HEK293 (cell line): Measurements from ENCODE around the gene GLB1L.

Source experiments
- FEZF1 ChIP-seq: fragments of 450-650 bp; formaldehyde crosslinking; IDR thresholded peaks from 2 replicates; pipeline ENCODE4 v1.5.1; 2016; ENCODE audit warnings: missing biosample characterization, missing genetic modification characterization
- KLF9 ChIP-seq: fragments of 450-650 bp; formaldehyde crosslinking; IDR thresholded peaks from 2 replicates; pipeline ENCODE4 v1.5.1; 2016; ENCODE audit warnings: missing biosample characterization, missing genetic modification characterization, low read depth
- SP2 ChIP-seq: fragments of 450-650 bp; formaldehyde crosslinking; IDR thresholded peaks from 2 replicates; pipeline ENCODE4 v1.5.1; 2016; ENCODE audit warnings: missing biosample characterization, missing genetic modification characterization
- SP7 ChIP-seq: fragments of 450-650 bp; formaldehyde crosslinking; IDR thresholded peaks from 2 replicates; pipeline ENCODE4 v1.5.1; 2016; ENCODE audit warnings: missing biosample characterization, missing genetic modification characterization
- ZBTB17 ChIP-seq: fragments of 450-650 bp; formaldehyde crosslinking; IDR thresholded peaks from 2 replicates; pipeline ENCODE4 v1.5.1; 2016; ENCODE audit warnings: missing biosample characterization, missing genetic modification characterization
- ZIC2 ChIP-seq: fragments of 450-650 bp; formaldehyde crosslinking; IDR thresholded peaks from 2 replicates; pipeline ENCODE4 v1.5.1; 2016; ENCODE audit warnings: missing biosample characterization, missing genetic modification characterization
- ZNF501 ChIP-seq: fragments of 450-650 bp; formaldehyde crosslinking; IDR thresholded peaks from 2 replicates; pipeline ENCODE4 v1.5.1; 2016; ENCODE audit warnings: missing biosample characterization, missing genetic modification characterization
- ZNF529 ChIP-seq: fragments of 450-650 bp; formaldehyde crosslinking; IDR thresholded peaks from 2 replicates; pipeline ENCODE4 v1.5.1; 2017; ENCODE audit warnings: missing genetic modification characterization, missing biosample characterization; ENCODE audit not compliant: insufficient replicate concordance
- ZNF560 ChIP-seq: fragments of 450-650 bp; formaldehyde crosslinking; IDR thresholded peaks from 2 replicates; pipeline ENCODE4 v1.5.1; 2017; ENCODE audit warnings: missing biosample characterization, missing genetic modification characterization, borderline replicate concordance
- ZNF561 ChIP-seq: fragments of 450-650 bp; IDR thresholded peaks from 2 replicates; pipeline ENCODE4 v1.5.1; 2018; ENCODE audit warnings: missing biosample characterization, missing genetic modification characterization, borderline replicate concordance
- TF ChIP-seq, protein P1 (sequence below): sonication (generic); formaldehyde crosslinking; IDR thresholded peaks from 2 replicates; pipeline ENCODE4 v1.8.1; 2022; ENCODE audit warnings: mild to moderate bottlenecking, moderate library complexity, missing genetic modification reagents
- TF ChIP-seq, protein P2 (sequence below): fragments of 450-650 bp; formaldehyde crosslinking; IDR thresholded peaks from 2 replicates; pipeline ENCODE4 v1.5.1; 2016; ENCODE audit warnings: missing biosample characterization, missing genetic modification characterization
- TF ChIP-seq, protein P3 (sequence below): fragments of 450-650 bp; formaldehyde crosslinking; IDR thresholded peaks from 2 replicates; pipeline ENCODE4 v1.5.1; 2016; ENCODE audit warnings: missing biosample characterization, missing genetic modification characterization
- TF ChIP-seq, protein P4 (sequence below): fragments of 450-650 bp; formaldehyde crosslinking; IDR thresholded peaks from 2 replicates; pipeline ENCODE4 v1.5.1; 2017; ENCODE audit warnings: missing biosample characterization, mild to moderate bottlenecking, missing genetic modification characterization, moderate library complexity
- TF ChIP-seq, protein P5 (sequence below): fragments of 450-650 bp; formaldehyde crosslinking; IDR thresholded peaks from 2 replicates; pipeline ENCODE4 v1.5.1; 2016; ENCODE audit warnings: missing biosample characterization, missing genetic modification characterization
- TF ChIP-seq, protein P6 (sequence below): fragments of 450-650 bp; formaldehyde crosslinking; IDR thresholded peaks from 2 replicates; pipeline ENCODE4 v1.5.1; 2016; ENCODE audit warnings: missing biosample characterization, missing genetic modification characterization

The GLB1L gene

DNA sequence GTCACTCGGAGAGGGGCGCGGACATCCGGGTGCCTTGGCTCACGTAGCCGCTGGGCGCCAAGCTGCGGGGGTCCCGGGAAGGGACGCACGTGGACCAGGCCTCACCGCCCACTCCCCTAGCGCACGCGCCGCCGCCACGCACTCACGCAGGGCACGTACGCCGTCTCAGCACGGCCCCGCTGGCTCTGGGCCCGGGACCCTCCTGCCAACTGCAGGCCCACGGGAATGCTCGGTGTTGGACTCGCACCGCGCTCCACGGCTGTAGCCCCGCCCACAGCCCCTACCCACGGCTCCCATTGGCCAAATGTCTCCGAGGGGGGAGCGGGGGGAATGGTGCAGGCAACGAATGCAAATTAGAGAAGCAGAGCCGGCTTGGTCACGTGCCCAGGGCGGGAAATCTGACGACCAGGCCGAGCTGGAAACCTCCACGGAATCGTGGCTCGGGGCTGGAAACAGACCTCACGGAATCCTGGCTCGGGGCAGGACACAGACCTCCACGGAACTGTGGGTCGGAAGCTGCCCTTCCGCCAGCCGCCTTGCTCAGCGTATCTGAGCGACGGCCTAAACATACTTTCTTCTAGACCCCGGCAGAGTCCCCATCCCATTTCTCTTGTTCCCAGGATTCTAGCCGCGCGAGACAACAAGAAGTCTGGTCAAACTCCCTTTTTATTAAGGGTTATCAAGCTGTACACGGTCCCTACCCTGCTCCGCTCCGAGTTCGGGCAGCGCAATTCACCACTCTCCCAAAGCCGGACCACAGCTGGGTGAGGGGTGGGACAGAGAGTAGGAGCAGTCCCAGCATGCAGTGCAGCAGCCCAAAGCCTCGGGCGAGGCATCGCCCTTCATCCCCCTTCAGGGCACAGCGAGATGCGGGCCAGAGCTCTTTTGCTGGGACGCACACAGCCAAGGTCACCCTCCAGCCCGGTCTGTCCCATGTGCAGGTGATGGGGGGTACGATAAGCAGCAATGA lies 26.2 kb downstream of the GLB1L start, which contains the start of gene ABCB6 (continued):
- TF ChIP-seq, protein P1, sequence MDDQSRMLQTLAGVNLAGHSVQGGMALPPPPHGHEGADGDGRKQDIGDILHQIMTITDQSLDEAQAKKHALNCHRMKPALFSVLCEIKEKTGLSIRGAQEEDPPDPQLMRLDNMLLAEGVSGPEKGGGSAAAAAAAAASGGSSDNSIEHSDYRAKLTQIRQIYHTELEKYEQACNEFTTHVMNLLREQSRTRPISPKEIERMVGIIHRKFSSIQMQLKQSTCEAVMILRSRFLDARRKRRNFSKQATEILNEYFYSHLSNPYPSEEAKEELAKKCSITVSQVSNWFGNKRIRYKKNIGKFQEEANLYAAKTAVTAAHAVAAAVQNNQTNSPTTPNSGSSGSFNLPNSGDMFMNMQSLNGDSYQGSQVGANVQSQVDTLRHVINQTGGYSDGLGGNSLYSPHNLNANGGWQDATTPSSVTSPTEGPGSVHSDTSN (CRISPR knock-in tag) = peak; percentile 70; the same call in 1 of the 2 replicates
- TF ChIP-seq ZNF501 (peak; percentile 74; the same call in 1 of the 2 replicates), ZNF529 (tag by site-specific recombination) (no peak), SP2 (tag by site-specific recombination) (peak; percentile 68), FEZF1 (tag by site-specific recombination) (no peak), ZNF561 (tag by site-specific recombination) (0 out of 2 replicates have a peak, but pooled peaks have one; percentile 50), KLF9 (tag by site-specific recombination) (peak; percentile 52; the same call in 1 of the 2 replicates), ZNF560 (no peak), ZIC2 (tag by site-specific recombination) (peak; percentile 53), ZBTB17 (peak; percentile 39), SP7 (tag by site-specific recombination) (0 out of 2 replicates have a peak, but pooled peaks have one; percentile 11)
- TF ChIP-seq, protein P2, sequence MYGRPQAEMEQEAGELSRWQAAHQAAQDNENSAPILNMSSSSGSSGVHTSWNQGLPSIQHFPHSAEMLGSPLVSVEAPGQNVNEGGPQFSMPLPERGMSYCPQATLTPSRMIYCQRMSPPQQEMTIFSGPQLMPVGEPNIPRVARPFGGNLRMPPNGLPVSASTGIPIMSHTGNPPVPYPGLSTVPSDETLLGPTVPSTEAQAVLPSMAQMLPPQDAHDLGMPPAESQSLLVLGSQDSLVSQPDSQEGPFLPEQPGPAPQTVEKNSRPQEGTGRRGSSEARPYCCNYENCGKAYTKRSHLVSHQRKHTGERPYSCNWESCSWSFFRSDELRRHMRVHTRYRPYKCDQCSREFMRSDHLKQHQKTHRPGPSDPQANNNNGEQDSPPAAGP (tag by site-specific recombination) = 0 out of 2 replicates have a peak, but pooled peaks have one; percentile 29
- TF ChIP-seq, protein P3, sequence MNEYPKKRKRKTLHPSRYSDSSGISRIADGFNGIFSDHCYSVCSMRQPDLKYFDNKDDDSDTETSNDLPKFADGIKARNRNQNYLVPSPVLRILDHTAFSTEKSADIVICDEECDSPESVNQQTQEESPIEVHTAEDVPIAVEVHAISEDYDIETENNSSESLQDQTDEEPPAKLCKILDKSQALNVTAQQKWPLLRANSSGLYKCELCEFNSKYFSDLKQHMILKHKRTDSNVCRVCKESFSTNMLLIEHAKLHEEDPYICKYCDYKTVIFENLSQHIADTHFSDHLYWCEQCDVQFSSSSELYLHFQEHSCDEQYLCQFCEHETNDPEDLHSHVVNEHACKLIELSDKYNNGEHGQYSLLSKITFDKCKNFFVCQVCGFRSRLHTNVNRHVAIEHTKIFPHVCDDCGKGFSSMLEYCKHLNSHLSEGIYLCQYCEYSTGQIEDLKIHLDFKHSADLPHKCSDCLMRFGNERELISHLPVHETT (tag by site-specific recombination) = no peak
- TF ChIP-seq, protein P4, sequence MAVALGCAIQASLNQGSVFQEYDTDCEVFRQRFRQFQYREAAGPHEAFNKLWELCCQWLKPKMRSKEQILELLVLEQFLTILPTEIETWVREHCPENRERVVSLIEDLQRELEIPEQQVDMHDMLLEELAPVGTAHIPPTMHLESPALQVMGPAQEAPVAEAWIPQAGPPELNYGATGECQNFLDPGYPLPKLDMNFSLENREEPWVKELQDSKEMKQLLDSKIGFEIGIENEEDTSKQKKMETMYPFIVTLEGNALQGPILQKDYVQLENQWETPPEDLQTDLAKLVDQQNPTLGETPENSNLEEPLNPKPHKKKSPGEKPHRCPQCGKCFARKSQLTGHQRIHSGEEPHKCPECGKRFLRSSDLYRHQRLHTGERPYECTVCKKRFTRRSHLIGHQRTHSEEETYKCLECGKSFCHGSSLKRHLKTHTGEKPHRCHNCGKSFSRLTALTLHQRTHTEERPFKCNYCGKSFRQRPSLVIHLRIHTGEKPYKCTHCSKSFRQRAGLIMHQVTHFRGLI = no peak
- TF ChIP-seq, protein P5, sequence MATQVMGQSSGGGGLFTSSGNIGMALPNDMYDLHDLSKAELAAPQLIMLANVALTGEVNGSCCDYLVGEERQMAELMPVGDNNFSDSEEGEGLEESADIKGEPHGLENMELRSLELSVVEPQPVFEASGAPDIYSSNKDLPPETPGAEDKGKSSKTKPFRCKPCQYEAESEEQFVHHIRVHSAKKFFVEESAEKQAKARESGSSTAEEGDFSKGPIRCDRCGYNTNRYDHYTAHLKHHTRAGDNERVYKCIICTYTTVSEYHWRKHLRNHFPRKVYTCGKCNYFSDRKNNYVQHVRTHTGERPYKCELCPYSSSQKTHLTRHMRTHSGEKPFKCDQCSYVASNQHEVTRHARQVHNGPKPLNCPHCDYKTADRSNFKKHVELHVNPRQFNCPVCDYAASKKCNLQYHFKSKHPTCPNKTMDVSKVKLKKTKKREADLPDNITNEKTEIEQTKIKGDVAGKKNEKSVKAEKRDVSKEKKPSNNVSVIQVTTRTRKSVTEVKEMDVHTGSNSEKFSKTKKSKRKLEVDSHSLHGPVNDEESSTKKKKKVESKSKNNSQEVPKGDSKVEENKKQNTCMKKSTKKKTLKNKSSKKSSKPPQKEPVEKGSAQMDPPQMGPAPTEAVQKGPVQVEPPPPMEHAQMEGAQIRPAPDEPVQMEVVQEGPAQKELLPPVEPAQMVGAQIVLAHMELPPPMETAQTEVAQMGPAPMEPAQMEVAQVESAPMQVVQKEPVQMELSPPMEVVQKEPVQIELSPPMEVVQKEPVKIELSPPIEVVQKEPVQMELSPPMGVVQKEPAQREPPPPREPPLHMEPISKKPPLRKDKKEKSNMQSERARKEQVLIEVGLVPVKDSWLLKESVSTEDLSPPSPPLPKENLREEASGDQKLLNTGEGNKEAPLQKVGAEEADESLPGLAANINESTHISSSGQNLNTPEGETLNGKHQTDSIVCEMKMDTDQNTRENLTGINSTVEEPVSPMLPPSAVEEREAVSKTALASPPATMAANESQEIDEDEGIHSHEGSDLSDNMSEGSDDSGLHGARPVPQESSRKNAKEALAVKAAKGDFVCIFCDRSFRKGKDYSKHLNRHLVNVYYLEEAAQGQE (tag by site-specific recombination) = peak; percentile 10
- TF ChIP-seq, protein P6, sequence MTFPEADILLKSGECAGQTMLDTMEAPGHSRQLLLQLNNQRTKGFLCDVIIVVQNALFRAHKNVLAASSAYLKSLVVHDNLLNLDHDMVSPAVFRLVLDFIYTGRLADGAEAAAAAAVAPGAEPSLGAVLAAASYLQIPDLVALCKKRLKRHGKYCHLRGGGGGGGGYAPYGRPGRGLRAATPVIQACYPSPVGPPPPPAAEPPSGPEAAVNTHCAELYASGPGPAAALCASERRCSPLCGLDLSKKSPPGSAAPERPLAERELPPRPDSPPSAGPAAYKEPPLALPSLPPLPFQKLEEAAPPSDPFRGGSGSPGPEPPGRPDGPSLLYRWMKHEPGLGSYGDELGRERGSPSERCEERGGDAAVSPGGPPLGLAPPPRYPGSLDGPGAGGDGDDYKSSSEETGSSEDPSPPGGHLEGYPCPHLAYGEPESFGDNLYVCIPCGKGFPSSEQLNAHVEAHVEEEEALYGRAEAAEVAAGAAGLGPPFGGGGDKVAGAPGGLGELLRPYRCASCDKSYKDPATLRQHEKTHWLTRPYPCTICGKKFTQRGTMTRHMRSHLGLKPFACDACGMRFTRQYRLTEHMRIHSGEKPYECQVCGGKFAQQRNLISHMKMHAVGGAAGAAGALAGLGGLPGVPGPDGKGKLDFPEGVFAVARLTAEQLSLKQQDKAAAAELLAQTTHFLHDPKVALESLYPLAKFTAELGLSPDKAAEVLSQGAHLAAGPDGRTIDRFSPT (tag by site-specific recombination) = peak; percentile 30; the same call in 1 of the 2 replicates
